NCI-H2227 treated with DMSO at 0.1 percent for 48 hours (cell line): Measurements from ENCODE around the gene OLFM4.

ENCODE experiments used
- DNase-seq: peaks from one replicate; lab custom pipeline; 2025; lab: John Stamatoyannopoulos, UW

OLFM4 gene

DNA sequence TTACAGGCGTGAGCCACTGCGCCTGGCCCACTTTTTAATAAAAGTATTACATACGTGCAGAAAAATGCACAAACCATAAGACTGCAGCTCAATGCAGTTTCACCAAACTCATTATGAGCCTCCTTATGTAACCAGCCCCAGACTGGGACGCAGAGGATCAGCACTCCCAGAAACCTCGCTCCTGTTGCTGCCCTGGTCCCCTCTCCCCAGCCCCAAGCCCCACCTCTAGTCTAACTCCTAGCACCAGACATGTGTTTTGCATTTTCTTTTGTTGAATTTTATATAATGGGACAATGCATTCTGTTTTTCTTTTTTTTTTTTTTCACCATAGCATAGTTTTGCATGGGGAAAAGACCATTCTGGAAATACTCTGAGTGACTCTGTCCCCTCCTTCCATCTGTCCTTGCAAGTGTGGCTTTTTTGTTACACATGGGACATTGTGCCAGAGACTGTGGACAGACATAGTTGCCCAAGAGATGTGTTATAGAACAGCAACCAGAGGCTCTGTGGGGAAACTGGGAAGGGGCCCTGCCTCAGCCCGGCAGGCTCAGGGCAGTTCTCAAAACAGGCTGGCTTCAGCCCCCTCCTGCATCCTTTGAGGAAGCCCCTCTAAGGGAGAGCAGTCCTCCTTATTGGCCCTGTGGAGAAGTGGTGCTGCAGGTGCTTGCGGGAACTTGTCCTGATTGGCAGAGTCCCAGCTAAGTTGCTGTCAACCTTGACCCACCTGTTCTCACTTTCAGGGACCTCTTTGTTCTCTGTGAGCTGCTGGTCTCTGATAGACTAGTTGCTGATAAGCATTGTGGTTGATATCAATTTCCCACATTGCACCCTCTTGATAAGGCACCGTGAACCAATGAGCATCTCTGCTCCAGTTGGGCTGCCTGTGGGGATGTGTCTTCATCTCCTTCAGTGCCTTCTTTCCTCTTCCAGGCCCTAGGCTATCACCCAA is 13.8 kb upstream of the OLFM4 start:
- DNase-seq, result no peak

DNA sequence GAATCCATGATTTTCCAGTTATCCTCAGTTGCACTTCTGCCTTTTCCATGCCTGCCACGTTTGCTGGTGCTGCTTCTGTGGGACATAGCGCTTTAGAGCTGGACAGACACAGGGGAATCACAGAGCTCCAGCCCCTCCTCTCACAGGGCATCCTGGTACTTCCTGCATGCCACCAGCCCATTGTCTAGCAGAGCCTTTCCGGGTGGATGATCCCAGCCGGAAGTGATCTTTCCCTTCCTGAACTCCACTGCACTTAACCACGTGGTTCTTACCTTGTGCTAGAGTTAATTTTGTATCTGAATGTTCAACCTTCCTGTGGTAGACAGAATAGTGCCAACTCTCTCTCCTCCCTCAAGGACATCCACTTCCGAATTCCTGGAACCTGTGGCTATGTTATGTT is 12.6 kb upstream of the OLFM4 start:
- no peak for DNase-seq

DNA sequence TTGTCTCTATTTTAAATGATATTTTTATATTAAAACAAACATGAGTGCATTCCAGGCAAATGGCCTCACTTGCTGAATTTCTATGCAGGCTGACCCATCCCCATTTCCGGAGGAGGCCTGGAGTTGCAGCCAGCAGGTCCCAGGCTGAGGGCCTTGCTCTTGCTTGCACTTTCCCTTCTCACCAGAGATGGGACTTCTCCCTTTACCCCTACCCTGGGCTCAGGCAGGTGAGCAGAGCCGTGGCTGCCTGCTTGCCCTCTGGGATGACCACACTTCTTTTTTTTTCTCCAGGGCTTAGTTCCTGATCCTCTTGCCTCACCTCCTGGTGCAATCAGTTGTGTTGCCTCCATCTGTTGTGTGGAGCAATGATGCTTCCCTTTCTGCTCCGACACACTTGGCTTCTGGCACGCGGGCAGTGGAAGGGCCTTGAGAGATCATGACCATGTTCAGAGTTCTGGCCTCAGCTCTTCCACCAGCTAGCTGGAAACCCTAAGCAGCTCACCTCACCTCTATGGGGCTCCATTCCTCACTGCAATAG is 11.1 kb upstream of the OLFM4 start:
- no peak for DNase-seq

DNA sequence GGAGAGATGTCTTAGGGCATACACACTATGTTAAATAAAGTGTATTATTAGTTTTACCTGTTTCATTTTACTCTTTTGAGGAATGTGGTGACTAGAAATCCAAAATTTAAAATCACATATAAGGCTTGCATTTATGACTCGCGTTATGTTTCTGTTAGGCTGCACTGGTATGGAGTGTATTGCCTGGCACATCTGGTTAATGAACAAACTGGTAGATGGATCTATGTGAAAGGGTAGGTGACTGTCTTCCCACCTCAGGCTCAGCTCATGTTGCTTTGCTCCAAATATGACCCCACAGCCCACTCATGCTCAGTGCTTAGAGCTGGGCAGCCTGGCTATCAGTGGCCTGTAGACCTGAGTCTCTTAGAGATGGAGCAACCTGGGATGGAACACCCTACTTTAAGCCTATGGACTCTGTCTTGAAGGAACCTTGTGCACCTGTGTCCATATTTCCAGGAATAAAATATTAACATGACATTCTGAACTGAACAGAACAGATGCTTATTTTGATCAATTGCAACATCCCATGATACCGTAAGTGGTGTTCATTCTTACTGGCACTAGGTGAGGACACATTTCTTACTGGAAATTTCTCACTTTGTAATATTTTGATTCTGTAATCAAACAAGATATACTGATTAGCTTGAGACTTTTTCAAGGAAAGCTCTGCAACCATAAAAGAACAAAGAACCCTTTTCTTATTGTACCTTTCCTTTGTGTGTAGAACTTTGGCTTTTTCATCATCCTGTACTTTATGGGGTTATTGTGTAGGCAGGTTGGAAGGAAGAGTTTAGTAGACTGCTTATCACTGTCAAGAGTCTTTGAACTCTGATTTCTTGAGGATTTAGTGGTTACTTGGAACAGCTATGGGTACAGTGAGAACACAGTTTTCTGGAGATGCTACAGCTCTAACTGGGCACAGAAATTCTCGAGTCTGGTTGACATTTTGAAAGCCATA is 9.6 kb upstream of the OLFM4 start:
- DNase-seq, result no peak

DNA sequence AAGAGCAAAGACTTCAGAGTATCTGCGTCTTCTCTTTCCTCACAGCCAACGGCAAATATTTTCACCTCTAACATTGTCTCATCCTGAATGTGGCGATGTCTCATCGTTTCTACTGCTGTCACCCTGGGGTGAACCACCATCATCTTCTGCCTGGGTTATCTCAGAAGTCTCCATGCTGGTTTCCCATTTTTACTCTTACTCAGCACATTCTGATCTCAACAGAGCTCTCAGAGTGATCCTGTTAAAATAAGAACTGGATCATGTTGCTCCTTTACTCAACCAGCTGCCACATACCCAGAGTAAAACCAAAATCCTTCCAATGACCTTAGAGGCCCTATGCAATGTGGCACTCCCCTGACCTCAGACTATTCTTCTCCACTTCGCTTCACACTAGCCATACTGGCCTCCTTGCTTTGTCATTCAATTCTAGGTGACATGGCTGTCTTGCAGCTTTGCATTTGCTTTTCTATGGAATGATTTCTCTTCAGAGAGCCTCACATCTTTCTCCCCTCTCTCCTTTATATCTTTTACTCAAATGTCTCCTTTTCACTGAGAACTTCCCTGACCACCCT is 7.8 kb upstream of the OLFM4 start:
- no peak for DNase-seq

DNA sequence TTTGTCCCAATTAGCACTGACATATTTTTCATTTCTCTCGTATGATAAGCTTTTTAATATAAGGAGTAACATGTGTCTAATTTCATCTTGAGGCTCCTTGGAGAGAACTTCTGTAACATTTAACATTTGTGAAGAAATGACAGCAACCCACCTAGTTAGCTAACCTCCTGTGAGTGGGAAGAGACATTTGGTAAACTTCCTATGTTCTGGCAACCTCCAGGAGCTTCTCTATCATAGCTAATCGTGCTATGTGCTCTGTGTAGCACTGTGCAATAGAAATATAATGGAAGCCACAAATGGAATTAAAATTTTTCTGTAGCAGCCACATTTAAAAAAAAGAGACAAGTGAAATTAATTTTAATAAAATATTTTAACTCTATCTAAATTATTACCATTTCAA is 5.4 kb upstream of the OLFM4 start:
- no peak for DNase-seq

DNA sequence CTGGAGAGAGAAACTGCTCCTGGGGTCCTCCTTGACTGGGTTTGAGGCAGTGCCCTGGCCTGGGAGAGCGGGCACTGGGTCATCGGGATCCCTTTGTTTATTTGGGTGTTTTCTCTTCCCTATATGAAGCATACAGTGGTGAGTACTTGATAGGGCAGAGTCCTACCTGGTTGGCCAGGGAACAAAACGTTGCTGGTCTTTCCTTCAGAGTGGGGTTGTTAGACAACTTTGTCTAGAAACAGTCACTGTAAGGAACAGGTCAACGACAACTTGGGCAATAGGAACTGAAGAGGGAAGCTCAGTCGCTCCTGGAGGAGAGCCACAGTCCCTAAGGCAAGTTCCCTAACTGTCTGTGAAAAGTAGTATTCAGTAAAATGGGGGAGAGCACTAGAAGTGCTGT is 550 bp upstream of the OLFM4 start:
- DNase-seq, result no peak

DNA sequence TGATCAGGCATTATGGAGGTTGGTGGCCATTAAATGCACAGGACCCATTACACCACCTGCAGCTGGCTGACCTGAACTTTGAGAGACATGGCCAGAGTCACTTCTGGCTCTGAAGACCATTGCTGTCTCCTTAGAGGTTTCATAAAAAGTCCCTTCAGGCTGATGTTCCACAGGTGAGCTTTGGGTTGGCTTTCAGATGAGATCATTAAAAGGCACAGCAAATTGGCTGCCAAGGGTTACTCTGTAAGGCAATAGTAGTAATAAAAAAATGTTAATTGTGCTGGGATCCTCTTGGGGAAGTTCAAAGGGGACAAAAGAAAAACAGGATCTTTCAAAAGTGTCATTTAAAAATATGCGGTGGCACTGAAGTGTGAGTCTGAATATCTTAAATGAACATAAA is 4.2 kb downstream of the OLFM4 start:
- DNase-seq, result no peak

DNA sequence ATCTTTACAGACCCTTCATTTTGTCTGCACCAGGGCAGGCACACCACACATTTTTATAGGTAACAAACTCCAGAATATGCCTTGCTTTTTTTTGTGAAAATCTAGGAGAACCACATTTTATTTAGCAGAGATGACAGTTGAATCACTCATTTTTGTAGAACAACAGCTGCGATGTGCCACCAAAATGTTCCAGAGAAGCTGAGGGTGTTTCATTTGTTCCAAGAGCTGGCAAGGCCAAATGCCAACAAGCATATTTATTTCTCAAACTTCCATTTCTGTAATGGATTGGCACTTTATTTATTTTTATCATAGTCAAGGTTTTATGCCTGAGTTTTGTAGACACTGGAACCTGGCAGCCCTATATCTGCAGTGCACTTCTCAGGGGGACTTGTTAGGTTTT is 10.4 kb downstream of the OLFM4 start:
- no peak for DNase-seq

DNA sequence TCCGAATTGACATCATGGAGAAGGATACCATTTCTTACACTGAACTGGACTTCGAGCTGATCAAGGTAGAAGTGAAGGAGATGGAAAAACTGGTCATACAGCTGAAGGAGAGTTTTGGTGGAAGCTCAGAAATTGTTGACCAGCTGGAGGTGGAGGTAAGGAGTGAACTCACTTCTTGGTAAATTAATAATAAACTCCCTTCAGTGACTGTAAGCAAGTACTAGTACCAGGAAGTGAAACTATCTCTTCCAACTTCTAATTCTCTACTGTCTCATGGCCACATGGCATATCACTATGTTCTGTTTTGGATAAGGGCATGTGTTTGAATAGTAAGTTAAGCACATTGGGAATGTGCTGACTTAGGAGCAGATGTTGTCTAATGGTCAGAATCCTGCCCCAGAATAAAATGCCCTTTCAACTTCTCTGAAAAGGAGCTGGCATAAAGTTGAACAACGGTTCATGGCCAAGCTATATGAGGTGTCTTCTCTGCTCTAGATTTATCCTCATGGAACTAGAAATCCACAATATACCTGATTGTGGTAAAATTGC is 13.4 kb downstream of the OLFM4 start:
- DNase-seq, result no peak

DNA sequence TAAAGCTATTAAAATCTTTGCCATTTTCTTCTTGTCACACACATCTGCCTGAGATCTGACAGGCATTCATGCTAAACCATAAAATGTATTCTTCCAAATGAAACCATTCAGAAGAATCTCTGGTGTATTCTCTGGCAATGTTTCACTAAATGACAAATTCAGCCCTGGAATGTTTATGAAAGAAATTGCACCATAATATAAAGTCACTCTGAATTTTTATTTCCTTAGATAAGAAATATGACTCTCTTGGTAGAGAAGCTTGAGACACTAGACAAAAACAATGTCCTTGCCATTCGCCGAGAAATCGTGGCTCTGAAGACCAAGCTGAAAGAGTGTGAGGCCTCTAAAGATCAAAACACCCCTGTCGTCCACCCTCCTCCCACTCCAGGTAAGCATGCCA is 14.3 kb downstream of the OLFM4 start:
- DNase-seq, result no peak

DNA sequence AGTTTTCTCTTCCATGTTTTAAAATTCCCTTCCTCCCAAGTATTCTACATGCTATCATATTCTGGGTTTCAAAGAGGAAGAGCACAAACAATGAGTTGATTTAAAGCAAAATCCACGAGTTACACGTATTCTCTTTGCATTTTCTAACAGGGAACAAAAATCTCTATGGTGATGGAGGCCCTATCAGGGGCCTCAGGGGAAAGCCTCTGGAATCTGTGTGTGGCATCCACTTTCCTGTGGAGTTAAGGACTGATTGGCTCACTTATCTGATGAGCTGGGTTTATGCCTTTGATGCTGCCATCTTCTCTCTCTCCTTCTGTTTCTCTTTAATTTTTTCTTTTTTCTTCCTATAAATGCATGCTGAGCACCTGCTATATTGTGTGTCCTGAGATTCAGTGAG is 14.8 kb downstream of the OLFM4 start:
- DNase-seq, result no peak

DNA sequence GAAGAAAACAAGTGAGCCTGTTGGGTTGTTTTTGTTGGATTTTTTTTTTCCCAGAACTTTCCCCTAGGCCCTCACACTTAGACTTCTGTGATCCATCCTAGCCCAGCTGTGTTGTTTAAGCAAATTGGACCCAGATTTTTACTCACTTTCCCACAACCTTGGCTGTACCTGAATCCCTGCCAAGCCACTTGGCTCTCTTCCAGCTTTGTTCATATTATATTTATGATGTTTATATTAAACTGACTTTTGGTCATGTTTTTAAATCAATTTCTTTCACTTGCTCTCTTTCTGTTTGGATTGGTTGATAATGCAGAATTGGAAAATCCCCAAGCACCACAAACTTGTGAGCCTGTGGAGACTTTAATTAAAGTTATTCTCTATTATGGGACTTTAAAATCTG is 16.6 kb downstream of the OLFM4 start:
- no peak for DNase-seq

DNA sequence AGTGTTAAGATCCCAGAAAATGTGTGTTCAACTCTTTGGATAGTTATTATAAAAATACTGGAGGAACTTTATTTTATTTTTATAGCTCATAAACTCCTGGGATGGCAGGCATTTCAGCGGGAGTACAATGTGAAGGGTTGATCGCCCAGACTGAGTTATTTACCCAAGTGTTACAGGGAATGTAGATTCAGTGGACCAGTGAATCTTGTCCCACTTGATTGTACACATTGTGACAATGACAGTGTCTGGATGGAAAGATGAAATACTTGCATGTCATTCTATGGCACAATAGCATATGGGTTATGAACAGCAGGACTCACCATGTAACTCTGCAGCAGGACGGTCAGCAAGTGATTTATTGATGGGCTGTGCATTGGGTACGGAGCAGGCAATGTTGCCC is 20.3 kb downstream of the OLFM4 start:
- DNase-seq, result no peak

DNA sequence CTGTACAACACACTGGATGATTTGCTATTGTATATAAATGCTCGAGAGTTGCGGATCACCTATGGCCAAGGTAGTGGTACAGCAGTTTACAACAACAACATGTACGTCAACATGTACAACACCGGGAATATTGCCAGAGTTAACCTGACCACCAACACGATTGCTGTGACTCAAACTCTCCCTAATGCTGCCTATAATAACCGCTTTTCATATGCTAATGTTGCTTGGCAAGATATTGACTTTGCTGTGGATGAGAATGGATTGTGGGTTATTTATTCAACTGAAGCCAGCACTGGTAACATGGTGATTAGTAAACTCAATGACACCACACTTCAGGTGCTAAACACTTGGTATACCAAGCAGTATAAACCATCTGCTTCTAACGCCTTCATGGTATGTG is 21.5 kb downstream of the OLFM4 start:
- no peak for DNase-seq

DNA sequence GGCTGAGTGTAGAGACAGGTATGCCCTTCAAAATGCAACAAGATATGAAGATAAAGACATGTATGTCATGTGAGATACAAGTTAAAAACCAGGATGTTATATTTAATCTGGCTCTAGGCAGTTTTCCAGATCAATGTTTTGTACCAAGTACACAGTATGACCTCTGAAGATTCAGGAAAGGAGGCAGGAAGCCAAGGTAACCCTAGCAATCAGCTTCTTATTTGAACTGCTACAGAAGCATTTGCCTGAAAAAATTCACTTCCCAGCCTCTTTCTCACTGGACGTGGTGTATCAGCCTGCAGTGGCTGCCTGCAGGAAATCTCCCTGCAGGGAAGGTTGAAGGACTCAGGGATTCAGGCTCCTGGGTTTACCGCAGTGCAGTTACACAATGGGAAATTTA is 24.1 kb downstream of the OLFM4 start:
- no peak for DNase-seq

DNA sequence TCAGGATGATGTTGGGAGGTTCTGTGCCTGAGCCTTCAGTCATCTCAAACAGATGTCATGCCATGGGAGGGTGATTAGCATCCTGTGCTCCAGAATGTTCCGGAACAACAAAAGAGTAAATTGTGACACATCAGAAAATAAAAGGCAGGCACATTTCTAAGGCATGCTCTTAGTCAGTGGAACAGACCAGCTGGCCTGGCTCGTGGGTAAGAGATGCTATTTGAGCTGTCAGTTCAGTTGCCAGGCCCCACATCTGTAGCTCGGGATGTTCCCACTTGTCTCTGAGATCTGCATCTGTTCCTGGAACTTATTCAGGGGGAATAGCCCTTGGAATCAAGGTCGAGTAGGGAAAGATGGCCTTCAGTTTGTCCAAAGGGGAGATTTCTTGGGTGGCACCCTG is 26.0 kb downstream of the OLFM4 start:
- DNase-seq, result no peak

DNA sequence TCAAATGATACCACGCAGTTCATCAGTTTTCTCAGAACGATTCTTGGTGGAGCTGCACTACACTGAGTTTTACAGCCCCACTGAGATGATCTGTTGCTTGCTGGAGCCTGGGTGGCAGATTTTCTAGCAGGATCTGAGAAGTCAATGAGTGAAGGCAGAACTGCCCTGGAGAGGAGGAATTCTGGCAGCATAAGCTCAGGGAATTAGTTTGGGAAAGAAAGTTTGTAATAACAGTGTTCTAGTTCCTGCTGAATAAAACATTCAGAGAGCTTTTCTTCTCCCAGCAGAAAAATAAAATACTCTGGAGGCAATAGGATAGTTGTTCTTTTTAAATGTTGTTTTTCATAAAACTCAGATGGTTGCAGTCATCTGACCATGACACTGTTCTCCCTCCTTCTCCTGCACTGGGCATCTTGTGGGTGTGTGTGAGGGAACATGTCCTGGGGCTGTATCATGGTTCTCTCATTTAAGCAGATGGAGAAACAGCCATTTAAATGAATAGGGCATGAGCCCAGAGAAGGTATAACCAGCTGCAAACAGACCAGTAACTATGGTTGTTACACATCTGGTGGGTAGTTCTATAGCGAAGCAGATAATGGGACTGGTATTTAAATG is 29.6 kb downstream of the OLFM4 start:
- DNase-seq, result no peak

DNA sequence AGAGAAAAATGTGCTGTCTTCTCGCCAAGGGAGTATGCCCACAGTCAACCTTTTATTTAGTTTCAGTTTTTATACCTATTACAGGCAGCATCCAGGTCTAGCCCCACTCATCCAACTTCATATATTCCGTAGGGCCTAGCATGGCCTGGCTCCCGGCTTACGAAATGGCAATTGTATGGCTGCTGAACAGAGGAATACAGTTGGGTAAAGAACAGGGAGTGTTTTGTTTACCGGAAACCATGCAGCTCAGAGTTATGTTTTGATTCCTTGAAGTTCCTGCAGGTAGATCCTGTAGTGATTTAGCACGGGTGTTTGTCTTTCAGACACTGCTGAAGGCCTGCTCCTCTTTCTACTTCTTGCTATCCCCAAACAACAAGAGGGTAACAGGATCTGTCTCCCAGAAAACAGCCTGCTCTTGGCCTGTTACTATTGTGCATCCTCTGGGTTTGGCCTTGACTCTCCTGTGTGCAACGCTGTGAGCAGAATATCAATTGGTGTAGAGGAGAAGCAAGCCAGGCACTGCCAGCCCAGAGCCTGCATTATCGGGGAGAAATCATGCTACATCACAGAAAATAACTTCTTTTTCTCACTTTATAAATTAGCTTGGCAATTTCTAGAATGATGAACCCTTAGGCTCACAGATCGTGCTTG is 32.4 kb downstream of the OLFM4 start:
- DNase-seq, result no peak

DNA sequence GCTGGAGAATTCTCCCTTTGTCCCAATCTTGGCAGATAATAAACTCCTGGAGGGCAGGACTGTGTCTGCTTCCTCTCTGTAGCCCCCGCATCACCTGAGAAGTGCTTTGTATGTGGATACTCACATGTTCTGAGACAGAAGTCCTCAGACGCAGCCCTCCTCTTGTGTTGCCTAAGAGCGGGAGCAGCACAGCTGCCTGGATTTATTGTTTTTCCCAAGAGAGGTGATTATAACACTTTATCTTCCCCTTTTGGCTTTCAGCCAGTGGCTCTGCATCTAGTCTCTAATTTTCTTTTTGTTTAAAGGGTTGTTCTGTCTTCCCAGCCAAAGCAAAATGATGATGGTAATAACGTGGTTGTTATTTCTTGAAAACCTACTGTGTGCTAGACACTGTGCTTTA is 36.1 kb downstream of the OLFM4 start:
- peak; percentile 30 for DNase-seq

DNA sequence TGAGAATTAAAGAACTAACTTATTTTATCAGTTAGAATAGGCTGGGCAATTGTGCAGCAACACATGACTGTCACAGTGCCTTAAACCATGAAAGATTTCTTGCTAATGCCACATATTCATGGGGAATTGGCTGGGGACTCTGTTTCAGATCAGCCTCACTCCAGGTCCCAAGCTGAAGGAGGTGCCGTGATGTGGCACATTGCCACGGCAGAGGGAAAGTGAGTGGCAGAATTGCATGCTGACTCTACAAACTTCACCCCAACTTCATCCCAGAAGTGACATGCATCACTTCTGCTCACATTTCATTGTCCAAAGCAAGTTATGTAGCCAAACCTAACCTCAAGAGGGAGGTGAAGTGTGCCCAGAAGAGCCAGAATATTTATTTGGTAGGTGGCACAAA is 37.8 kb downstream of the OLFM4 start:
- DNase-seq, result no peak
